ENCODE results near the gene ARSD.

DNA sequence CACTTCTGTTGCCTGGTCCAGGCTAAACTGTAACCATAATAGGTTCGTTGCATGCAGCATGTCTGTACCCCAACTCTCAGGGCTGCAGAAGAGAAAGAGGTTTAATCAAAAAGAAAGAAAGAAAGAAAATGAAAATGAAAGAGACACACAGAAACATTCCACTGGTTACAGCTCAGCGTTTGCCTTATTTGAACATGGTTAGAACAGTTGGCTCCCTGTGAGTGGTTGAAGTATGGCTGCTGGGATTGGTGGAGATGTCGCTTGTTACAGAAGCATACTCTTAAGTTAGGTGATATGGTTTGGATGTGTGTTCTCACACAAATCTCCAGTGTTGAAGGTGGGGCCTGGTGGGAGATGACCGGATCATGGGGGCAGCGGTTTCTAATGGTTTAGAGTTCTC lies 36.3 kb downstream of the ARSD start:
- TF ChIP-seq POLR2AphosphoS5 (IDR thresholded peaks at IDR 0.05; ENCODE audit: borderline replicate concordance, low read depth, low read length), result no peak
- no peak for TF ChIP-seq EZH2 (IDR thresholded peaks at IDR 0.05)

Data from SK-N-MC (cell line).